GM13977 (cell line): ENCODE measurements around the gene QSOX1.

Source experiments
- DNase-seq: peaks from one replicate; pipeline ENCODE4 v3.0.0; 2012; ENCODE audit warnings: low spot score
- CTCF ChIP-seq: IDR thresholded peaks from 2 replicates; pipeline ENCODE4 v1.5.1; 2012; ENCODE audit warnings: mild to moderate bottlenecking, control low read depth; ENCODE audit not compliant: insufficient read depth; ENCODE audit errors: extremely low read depth, missing control alignments
- in situ Hi-C: fragments of 300-500 bp; cut with MboI; formaldehyde crosslinking; loops from one replicate; pipeline ENCODE4 v1.12.0; 2022; ENCODE audit warnings: low sequenced_read_pairs, low pct_unique_long_range_greater_than_20kb, mixed read lengths, inconsistent platforms; ENCODE audit not compliant: unreplicated experiment

QSOX1 gene

DNA sequence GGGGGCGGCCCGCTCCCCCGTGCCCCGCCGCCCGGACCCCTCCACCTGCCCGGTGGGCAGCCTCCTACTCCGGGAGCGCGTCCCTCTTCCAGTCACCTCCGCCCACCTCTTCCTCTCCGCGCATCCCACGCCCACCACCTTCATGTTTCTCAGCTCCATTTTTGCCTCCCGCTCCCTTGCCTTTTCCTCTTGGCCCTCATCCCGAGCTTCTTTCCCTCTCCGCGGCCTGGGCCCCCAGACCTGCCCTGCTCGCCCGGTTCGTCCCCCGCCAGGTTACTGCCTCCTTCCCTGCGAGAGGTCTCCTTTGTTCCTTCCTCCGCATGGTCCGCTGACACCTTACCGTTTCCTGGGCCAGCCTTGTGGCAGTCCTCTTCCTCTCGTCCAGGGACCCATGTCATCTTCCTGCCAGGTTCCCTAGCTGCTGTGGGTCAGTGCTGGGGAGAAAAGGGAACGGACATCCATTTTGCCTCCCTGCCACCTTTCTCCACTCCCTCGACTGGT, 563 bp downstream of the QSOX1 start:
- DNase-seq: no peak
- TF ChIP-seq CTCF: no peak
- in situ Hi-C loops: no loop called here

DNA sequence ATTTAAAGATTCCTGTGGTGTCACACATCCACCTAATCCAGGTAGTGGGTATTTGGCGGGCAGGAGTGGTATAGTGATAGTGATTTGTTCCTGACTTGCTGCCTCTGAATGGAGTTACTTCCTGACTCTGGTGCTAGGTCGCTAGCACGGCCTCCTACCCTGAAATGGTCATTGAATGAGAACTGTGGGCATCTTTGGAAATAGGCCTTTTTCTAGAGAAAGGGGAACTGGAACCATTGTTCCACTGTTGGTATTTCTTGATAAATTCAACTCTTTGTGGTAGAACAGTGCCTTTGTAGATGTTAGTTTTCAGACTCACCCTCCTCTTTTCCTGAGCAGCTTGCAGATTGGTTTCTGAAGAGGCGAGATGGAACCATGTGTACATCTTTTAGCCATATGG, 1.5 kb downstream of the QSOX1 start:
- no peak for DNase-seq
- in situ Hi-C loops: no loop called here
- no peak for TF ChIP-seq CTCF

GRCh38 chr1:180156631-180157091, 2.0 kb downstream of the QSOX1 start:
- no peak for DNase-seq
- TF ChIP-seq CTCF: no peak
- in situ Hi-C loops: no loop called here

DNA sequence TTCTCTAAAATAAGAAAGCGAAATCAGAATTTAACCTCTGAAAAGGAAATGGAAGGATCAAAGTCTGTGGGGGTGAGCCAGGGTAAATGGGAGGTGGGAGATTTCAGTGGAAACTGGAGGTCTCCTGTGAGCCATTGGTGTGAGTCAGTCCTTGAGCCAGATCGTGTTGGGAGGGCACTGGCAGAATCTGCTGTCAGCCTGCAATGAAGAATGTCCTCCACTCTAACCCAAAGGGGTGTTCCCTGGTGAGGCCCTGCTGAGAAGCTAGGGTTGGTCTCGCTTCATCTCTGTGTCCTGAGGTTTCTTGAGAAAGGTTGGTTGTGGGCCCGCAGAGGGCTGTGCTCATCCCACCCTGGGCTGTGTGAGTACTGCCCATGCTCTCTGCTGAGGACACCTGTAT, 2.4 kb downstream of the QSOX1 start:
- DNase-seq: no peak
- in situ Hi-C loops: no loop called here
- no peak for TF ChIP-seq CTCF

GRCh38 chr1:180157576-180158057, 2.9 kb downstream of the QSOX1 start:
- no peak for DNase-seq
- in situ Hi-C loops: no loop called here
- no peak for TF ChIP-seq CTCF

- TF ChIP-seq CTCF: no peak
- in situ Hi-C loops: no loop called here
- DNase-seq: no peak
Observed at GRCh38 chr1:180158149-180159147, 3.8 kb downstream of the QSOX1 start.
